AG10803 (cell line): Measurements from ENCODE around the gene HEATR5A.
"Not testable (repeated sequence)": the region's sequence is repeated elsewhere in the genome, so short reads cannot be mapped to it uniquely, and the experiment has no call there.

ENCODE experiments used
- DNase-seq: peaks from one replicate; pipeline ENCODE4 v3.0.0; 2010; ENCODE audit warnings: low read depth
- H3K4me3 ChIP-seq: 2 replicates; pipeline ENCODE4 v1.5.1; 2011; ENCODE audit warnings: mild to moderate bottlenecking, low read length, control low read depth
- CTCF ChIP-seq: conservative IDR thresholded peaks from 2 replicates; pipeline ENCODE4 v1.5.1; 2011; ENCODE audit warnings: mild to moderate bottlenecking, low read length, control low read depth, inconsistent platforms

HEATR5A gene

GRCh38 chr14:31388687-31389413 lies 31.5 kb downstream of the HEATR5A start:
- peak; percentile 25 for DNase-seq
- H3K4me3 ChIP-seq: no peak overlapping the region
- no peak for TF ChIP-seq CTCF

GRCh38 chr14:31387091-31387490 lies 33.3 kb downstream of the HEATR5A start:
- no peak for DNase-seq
- no peak overlapping the region for H3K4me3 ChIP-seq
- no peak for TF ChIP-seq CTCF

GRCh38 chr14:31386271-31386670 lies 34.1 kb downstream of the HEATR5A start:
- TF ChIP-seq CTCF: no peak
- H3K4me3 ChIP-seq: no peak overlapping the region
- DNase-seq: no peak

GRCh38 chr14:31382221-31382620 lies 38.1 kb downstream of the HEATR5A start:
- TF ChIP-seq CTCF: no peak
- no peak for DNase-seq
- H3K4me3 ChIP-seq: no peak overlapping the region

- no peak for TF ChIP-seq CTCF
- DNase-seq: no peak
- no peak overlapping the region for H3K4me3 ChIP-seq
Measured at GRCh38 chr14:31380106-31380505, 40.2 kb downstream of the HEATR5A start.

GRCh38 chr14:31379125-31379947 lies 41.0 kb downstream of the HEATR5A start:
- H3K4me3 ChIP-seq, DNase-seq: not testable (repeated sequence)

GRCh38 chr14:31377433-31377832 lies 42.9 kb downstream of the HEATR5A start:
- H3K4me3 ChIP-seq: no peak overlapping the region
- TF ChIP-seq CTCF: no peak
- DNase-seq: no peak
